Neural cell (in vitro differentiated cells): ENCODE data around the gene GPR139. TPM values are rescaled to one million over a fixed set of nuclear protein-coding genes. Genes with fewer than 3 reads are reported as not detected.

Experiments
- H2AFZ ChIP-seq: fragments of 200-600, 300-800 bp; sonication (generic), shearing (Covaris generic); 2 replicates; pipeline ENCODE4 v1.6.0; 2014; ENCODE audit warnings: low read depth, mild to moderate bottlenecking, antibody characterized with exemption, low read length, moderate library complexity
- H3F3A ChIP-seq: fragments of 200-600 bp; shearing (Covaris generic); 2 replicates; pipeline ENCODE4 v1.6.1; 2016; ENCODE audit warnings: mild to moderate bottlenecking, moderate library complexity, mixed read lengths, antibody characterized with exemption, low read length; ENCODE audit not compliant: insufficient read depth, poor library complexity, severe bottlenecking
- H3K27ac ChIP-seq: fragments of 200-600, 300-800 bp; sonication (generic), shearing (Covaris generic); 2 replicates; pipeline ENCODE4 v1.5.1; 2014; ENCODE audit warnings: mild to moderate bottlenecking, low read length, moderate library complexity
- H3K27me3 ChIP-seq: fragments of 300-800, 200-600 bp; sonication (generic), shearing (Covaris generic); 2 replicates; pipeline ENCODE4 v1.6.0; 2014; ENCODE audit warnings: mild to moderate bottlenecking, low read depth, low read length, moderate library complexity; ENCODE audit not compliant: insufficient read depth
- H3K36me3 ChIP-seq: fragments of 300-800, 200-600 bp; sonication (generic), shearing (Covaris generic); 2 replicates; pipeline ENCODE4 v1.5.1; 2014; ENCODE audit warnings: mild to moderate bottlenecking, antibody characterized with exemption, low read length, moderate library complexity; ENCODE audit not compliant: insufficient read depth
- H3K4me2 ChIP-seq: fragments of 300-800, 200-600 bp; sonication (generic), shearing (Covaris generic); 2 replicates; pipeline ENCODE4 v1.6.0; 2014; ENCODE audit warnings: mild to moderate bottlenecking, low read length
- H3K4me3 ChIP-seq: fragments of 300-800, 200-600 bp; sonication (generic), shearing (Covaris generic); 2 replicates; pipeline ENCODE4 v1.5.1; 2014; ENCODE audit warnings: mild to moderate bottlenecking, low read length, moderate library complexity
- H3K79me2 ChIP-seq: fragments of 200-600 bp; shearing (Covaris generic); replicated peaks from 2 replicates; pipeline ENCODE4 v1.6.0; 2014; ENCODE audit warnings: mild to moderate bottlenecking, low read length, moderate library complexity; ENCODE audit not compliant: insufficient read depth
- H3K9ac ChIP-seq: fragments of 300-800, 200-600 bp; sonication (generic), shearing (Covaris generic); 2 replicates; pipeline ENCODE4 v1.6.1; 2016; ENCODE audit warnings: mild to moderate bottlenecking, low read length, mixed read lengths
- H3K9me2 ChIP-seq: fragments of 200-600 bp; shearing (Covaris generic); 2 replicates; pipeline ENCODE4 v1.6.1; 2016; ENCODE audit warnings: mild to moderate bottlenecking, low read length, mixed read lengths; ENCODE audit not compliant: insufficient read depth
- H3K9me3 ChIP-seq: fragments of 200-600, 300-800 bp; sonication (generic), shearing (Covaris generic); 2 replicates; pipeline ENCODE4 v1.6.1; 2016; ENCODE audit warnings: mild to moderate bottlenecking, mixed run types, low read length, moderate library complexity, mixed read lengths
- H4K20me1 ChIP-seq: fragments of 200-600 bp; shearing (Covaris generic); 2 replicates; pipeline ENCODE4 v1.6.1; 2016; ENCODE audit warnings: mild to moderate bottlenecking, mixed run types; ENCODE audit not compliant: insufficient read depth
- EP300 ChIP-seq: fragments of 450-650 bp; conservative IDR thresholded peaks from 2 replicates; pipeline ENCODE4 v1.6.1; 2014; ENCODE audit warnings: antibody characterized with exemption, mild to moderate bottlenecking, moderate library complexity; ENCODE audit not compliant: poor library complexity, severe bottlenecking
- EZH2 ChIP-seq: fragments of 200-600, 300-800 bp; shearing (Covaris generic), sonication (generic); IDR thresholded peaks from 2 replicates; pipeline ENCODE4 v1.6.1; 2014; ENCODE audit warnings: antibody characterized with exemption, low read length, borderline replicate concordance, mild to moderate bottlenecking; ENCODE audit not compliant: insufficient read depth, poor library complexity, severe bottlenecking
- MXI1 ChIP-seq: fragments of 450-650 bp; conservative IDR thresholded peaks from 2 replicates; pipeline ENCODE4 v1.6.1; 2014; ENCODE audit warnings: antibody characterized with exemption, mild to moderate bottlenecking; ENCODE audit not compliant: poor library complexity, severe bottlenecking
- POLR2AphosphoS5 ChIP-seq: IDR thresholded peaks from 2 replicates; pipeline ENCODE4 v1.6.1; 2012
- RAD21 ChIP-seq: fragments of 450-650 bp; conservative IDR thresholded peaks from 2 replicates; pipeline ENCODE4 v1.6.1; 2014; ENCODE audit warnings: antibody characterized with exemption, mild to moderate bottlenecking, moderate library complexity
- SMC3 ChIP-seq: fragments of 450-650 bp; conservative IDR thresholded peaks from 2 replicates; pipeline ENCODE4 v1.6.1; 2014; ENCODE audit warnings: antibody characterized with exemption, mild to moderate bottlenecking, moderate library complexity; ENCODE audit not compliant: poor library complexity
- TAF1 ChIP-seq: IDR thresholded peaks from 2 replicates; pipeline ENCODE4 v1.6.1; 2012; ENCODE audit warnings: low read depth
- polyA plus RNA-seq: library from polyadenylated mRNA; depleted of rRNA; stranded (reverse); fragments of >200 nt; gene quantifications from 2 replicates; pipeline ENCODE4 v1.2.3, GENCODE V29; 2014
- TF ChIP-seq, protein P1 (sequence below): fragments of 450-650 bp; IDR thresholded peaks from 2 replicates; pipeline ENCODE4 v1.5.1; 2014; ENCODE audit warnings: antibody characterized with exemption, mild to moderate bottlenecking, moderate library complexity; ENCODE audit not compliant: poor library complexity, severe bottlenecking
- TF ChIP-seq, protein P2 (sequence below): IDR thresholded peaks from 2 replicates; pipeline ENCODE4 v1.6.1; 2012; ENCODE audit warnings: borderline replicate concordance

The GPR139 gene
- polyA plus RNA-seq, 1 donor from 2014 or later = 0.52 TPM

DNA sequence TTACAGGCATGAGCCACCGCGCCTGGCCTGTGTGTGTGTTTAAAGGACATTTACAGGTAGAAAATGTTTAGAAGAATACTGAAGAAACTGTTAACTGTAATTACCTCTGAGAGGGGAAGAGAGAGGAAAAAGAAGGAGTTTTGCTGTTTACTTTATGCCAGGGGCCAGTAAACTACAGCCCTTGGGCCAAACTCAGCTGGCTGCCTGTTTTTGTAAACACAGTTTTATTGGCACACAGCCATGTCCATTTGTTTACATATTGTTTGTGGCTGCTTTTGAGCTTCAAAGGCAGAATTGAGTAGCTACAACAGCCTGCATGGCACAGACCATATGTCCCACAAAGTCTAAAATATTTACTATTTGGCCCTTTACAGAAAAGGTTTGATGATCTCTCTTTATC, 76.4 kb downstream of the GPR139 start:
- no peak overlapping the region for H3K27ac ChIP-seq
- no peaks in the 10 kb centered on the region for H3K27me3 ChIP-seq
- H3K9me2 ChIP-seq = no peaks in the 10 kb centered on the region
- H3K4me2 ChIP-seq = no peak overlapping the region
- no peaks in the 10 kb centered on the region for H3K9me3 ChIP-seq
- H3K36me3 ChIP-seq = no peaks in the 10 kb centered on the region
- no peak overlapping the region for H3K4me3 ChIP-seq
- H4K20me1 ChIP-seq = no peaks in the 10 kb centered on the region
- H2AFZ ChIP-seq = no peak overlapping the region
- no peaks in the 10 kb centered on the region for H3K79me2 ChIP-seq
- no peaks in the 10 kb centered on the region for H3F3A ChIP-seq
- no peak overlapping the region for H3K9ac ChIP-seq
- TF ChIP-seq POLR2AphosphoS5 (no peak), EP300 (no peak), TAF1 (no peak), EZH2 (no peak), MXI1 (no peak), RAD21 (no peak), SMC3 (no peak)
- TF ChIP-seq, protein P1, sequence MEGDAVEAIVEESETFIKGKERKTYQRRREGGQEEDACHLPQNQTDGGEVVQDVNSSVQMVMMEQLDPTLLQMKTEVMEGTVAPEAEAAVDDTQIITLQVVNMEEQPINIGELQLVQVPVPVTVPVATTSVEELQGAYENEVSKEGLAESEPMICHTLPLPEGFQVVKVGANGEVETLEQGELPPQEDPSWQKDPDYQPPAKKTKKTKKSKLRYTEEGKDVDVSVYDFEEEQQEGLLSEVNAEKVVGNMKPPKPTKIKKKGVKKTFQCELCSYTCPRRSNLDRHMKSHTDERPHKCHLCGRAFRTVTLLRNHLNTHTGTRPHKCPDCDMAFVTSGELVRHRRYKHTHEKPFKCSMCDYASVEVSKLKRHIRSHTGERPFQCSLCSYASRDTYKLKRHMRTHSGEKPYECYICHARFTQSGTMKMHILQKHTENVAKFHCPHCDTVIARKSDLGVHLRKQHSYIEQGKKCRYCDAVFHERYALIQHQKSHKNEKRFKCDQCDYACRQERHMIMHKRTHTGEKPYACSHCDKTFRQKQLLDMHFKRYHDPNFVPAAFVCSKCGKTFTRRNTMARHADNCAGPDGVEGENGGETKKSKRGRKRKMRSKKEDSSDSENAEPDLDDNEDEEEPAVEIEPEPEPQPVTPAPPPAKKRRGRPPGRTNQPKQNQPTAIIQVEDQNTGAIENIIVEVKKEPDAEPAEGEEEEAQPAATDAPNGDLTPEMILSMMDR = no peak
- TF ChIP-seq, protein P2, sequence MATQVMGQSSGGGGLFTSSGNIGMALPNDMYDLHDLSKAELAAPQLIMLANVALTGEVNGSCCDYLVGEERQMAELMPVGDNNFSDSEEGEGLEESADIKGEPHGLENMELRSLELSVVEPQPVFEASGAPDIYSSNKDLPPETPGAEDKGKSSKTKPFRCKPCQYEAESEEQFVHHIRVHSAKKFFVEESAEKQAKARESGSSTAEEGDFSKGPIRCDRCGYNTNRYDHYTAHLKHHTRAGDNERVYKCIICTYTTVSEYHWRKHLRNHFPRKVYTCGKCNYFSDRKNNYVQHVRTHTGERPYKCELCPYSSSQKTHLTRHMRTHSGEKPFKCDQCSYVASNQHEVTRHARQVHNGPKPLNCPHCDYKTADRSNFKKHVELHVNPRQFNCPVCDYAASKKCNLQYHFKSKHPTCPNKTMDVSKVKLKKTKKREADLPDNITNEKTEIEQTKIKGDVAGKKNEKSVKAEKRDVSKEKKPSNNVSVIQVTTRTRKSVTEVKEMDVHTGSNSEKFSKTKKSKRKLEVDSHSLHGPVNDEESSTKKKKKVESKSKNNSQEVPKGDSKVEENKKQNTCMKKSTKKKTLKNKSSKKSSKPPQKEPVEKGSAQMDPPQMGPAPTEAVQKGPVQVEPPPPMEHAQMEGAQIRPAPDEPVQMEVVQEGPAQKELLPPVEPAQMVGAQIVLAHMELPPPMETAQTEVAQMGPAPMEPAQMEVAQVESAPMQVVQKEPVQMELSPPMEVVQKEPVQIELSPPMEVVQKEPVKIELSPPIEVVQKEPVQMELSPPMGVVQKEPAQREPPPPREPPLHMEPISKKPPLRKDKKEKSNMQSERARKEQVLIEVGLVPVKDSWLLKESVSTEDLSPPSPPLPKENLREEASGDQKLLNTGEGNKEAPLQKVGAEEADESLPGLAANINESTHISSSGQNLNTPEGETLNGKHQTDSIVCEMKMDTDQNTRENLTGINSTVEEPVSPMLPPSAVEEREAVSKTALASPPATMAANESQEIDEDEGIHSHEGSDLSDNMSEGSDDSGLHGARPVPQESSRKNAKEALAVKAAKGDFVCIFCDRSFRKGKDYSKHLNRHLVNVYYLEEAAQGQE = no peak

DNA sequence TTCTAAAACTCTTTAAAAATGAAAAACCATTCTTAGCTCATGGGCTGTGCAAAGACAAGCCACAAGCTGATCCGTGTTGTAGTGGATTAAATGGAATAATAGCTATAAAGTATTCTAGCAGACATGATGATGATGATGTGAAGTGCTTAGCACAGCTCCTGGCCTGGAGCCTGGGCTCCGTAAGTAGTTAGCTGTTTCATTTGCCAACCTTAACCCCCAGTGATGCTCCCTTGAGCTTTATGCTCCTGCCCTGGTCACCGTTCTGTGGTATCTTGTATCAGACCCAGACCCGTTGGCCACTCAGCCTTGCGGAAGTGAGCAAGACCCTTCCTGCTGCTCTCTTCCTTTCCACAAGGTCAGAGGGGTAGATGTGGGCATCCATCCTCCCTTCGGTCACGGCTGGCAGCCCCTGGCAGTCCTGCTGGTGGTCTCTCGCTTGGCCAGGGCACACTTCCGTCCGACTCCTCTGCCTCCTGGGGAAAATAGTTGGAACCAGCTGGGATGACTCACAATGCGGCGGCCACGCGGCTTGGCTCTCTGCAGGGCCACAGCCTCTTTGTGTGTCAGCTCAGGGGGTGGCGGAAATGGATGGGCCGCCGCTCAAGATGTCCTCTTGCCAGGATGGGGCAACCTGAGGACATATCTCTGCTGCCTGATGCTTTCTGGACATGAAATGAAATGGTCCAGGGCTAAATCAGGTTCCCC, 79.1 kb downstream of the GPR139 start:
- H3K27me3 ChIP-seq = no peaks in the 10 kb centered on the region
- H2AFZ ChIP-seq = no peak overlapping the region
- TF ChIP-seq, protein P1 = no peak
- no peak for TF ChIP-seq TAF1
- no peak for TF ChIP-seq SMC3
- no peak for TF ChIP-seq MXI1
- TF ChIP-seq, protein P2 = no peak
- no peak for TF ChIP-seq RAD21
- TF ChIP-seq POLR2AphosphoS5 = no peak
- TF ChIP-seq EZH2 = no peak
- TF ChIP-seq EP300 = no peak
- no peaks in the 10 kb centered on the region for H3K9me3 ChIP-seq
- no peak overlapping the region for H3K27ac ChIP-seq
- no peaks in the 10 kb centered on the region for H4K20me1 ChIP-seq
- no peak overlapping the region for H3K4me2 ChIP-seq
- no peaks in the 10 kb centered on the region for H3K79me2 ChIP-seq
- no peak overlapping the region for H3K9ac ChIP-seq
- H3F3A ChIP-seq = no peaks in the 10 kb centered on the region
- no peaks in the 10 kb centered on the region for H3K9me2 ChIP-seq
- no peak overlapping the region for H3K4me3 ChIP-seq
- H3K36me3 ChIP-seq = no peaks in the 10 kb centered on the region
